ENCODE measurements around the gene LFNG. TPM values are rescaled to one million over a fixed set of nuclear protein-coding genes. Genes with fewer than 3 reads are reported as not detected.

LFNG gene
- total and polyA plus RNA-seq, 2 of the 13 experiments (the other 11 are each of a cell fraction or from before 2014, with no cell fraction given): 0.44 to 1.5 TPM

DNA sequence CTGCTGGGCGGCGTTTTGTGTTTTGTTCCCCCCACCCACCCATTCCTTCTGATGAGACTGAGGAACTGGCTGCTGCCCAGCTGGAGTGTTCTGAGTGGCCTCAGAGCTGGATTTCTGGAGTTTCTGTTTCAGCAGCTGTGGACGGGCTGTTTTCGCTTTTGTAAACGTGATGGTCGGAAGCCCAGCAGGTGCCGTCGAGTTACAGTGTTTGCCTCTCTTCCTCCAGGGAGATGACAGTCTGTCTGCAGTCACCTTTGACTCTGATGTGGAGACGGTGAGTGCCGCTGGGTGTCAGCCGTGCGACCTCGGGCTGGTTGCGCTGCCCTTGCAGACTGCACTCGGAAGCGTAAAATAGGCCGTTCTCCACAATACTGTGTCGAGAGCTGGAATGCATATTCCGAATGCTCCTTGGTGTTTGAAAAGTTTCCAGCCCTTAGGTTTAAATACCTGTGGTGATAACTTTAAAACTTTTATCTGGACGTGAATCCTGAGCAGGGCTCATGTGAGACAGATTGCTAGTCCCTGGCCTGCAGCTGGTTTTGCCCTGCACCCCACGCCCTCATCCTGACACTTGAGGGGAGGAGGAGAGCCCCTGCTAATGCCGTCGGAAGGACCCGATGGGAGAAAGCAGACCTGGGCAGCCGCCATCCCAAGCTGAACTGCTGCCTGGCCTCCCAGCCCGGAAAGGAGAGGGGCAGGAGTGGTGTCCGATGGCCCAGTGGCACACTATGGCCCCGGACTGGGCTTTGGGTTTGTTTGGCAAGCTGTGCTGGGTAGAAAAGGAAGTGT lies 47.5 kb downstream of the LFNG start (continued):
- TF ChIP-seq MAX (IDR thresholded peaks at IDR 0.05) (no peak), ZNF788 (CRISPR knock-in tag; IDR thresholded peaks at IDR 0.05; ENCODE audit: borderline replicate concordance) (peak; percentile 37; the same call in 1 of the 2 replicates), SIN3A (IDR thresholded peaks at IDR 0.05; ENCODE audit: borderline replicate concordance, low read depth, low read length) (no peak), NR2F6 (IDR thresholded peaks at IDR 0.05) (no peak), NR2F6 (CRISPR knock-in tag; IDR thresholded peaks at IDR 0.05) (peak; percentile 78), CHCHD3 (CRISPR knock-in tag; IDR thresholded peaks at IDR 0.05) (0 out of 2 replicates have a peak, but pooled peaks have one; percentile 34), SOX5 (CRISPR knock-in tag; IDR thresholded peaks at IDR 0.05; ENCODE audit: borderline replicate concordance) (0 out of 2 replicates have a peak, but pooled peaks have one; percentile 12), ZNF747 (CRISPR knock-in tag; IDR thresholded peaks at IDR 0.05; ENCODE audit: borderline replicate concordance) (no peak), SRY (CRISPR knock-in tag; IDR thresholded peaks at IDR 0.05) (no peak), ZNF17 (CRISPR knock-in tag; IDR thresholded peaks at IDR 0.05) (no peak), ZNF619 (CRISPR knock-in tag; IDR thresholded peaks at IDR 0.05) (no peak), IKZF4 (CRISPR knock-in tag; IDR thresholded peaks at IDR 0.05; ENCODE audit: borderline replicate concordance, low read depth, not compliant biosample characterization) (peak; percentile 49), ZFYVE20 (CRISPR knock-in tag; IDR thresholded peaks at IDR 0.05; ENCODE audit: borderline replicate concordance, low read depth) (no peak), PHB2 (IDR thresholded peaks at IDR 0.05; ENCODE audit: partially characterized antibody) (no peak), ZNF256 (CRISPR knock-in tag; conservative IDR thresholded peaks at IDR 0.05) (no peak), TRIM24 (CRISPR knock-in tag; IDR thresholded peaks at IDR 0.05) (no peak), KDM5B (CRISPR knock-in tag; IDR thresholded peaks at IDR 0.05; ENCODE audit: borderline replicate concordance) (peak; percentile 70; the same call in 1 of the 2 replicates), ZSCAN30 (CRISPR knock-in tag; IDR thresholded peaks at IDR 0.05) (no peak), ZNF564 (CRISPR knock-in tag; IDR thresholded peaks at IDR 0.05) (no peak), KDM4B (CRISPR knock-in tag; IDR thresholded peaks at IDR 0.05) (no peak), ZNF749 (CRISPR knock-in tag; IDR thresholded peaks at IDR 0.05; ENCODE audit: borderline replicate concordance) (no peak), ZNF160 (CRISPR knock-in tag; IDR thresholded peaks at IDR 0.05) (no peak)
- TF ChIP-seq, protein P1, sequence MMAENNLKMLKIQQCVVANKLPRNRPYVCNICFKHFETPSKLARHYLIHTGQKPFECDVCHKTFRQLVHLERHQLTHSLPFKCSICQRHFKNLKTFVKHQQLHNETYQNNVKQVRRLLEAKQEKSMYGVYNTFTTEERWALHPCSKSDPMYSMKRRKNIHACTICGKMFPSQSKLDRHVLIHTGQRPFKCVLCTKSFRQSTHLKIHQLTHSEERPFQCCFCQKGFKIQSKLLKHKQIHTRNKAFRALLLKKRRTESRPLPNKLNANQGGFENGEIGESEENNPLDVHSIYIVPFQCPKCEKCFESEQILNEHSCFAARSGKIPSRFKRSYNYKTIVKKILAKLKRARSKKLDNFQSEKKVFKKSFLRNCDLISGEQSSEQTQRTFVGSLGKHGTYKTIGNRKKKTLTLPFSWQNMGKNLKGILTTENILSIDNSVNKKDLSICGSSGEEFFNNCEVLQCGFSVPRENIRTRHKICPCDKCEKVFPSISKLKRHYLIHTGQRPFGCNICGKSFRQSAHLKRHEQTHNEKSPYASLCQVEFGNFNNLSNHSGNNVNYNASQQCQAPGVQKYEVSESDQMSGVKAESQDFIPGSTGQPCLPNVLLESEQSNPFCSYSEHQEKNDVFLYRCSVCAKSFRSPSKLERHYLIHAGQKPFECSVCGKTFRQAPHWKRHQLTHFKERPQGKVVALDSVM (CRISPR knock-in tag; IDR thresholded peaks at IDR 0.05): peak; percentile 23; the same call in 1 of the 2 replicates
- TF ChIP-seq, protein P2, sequence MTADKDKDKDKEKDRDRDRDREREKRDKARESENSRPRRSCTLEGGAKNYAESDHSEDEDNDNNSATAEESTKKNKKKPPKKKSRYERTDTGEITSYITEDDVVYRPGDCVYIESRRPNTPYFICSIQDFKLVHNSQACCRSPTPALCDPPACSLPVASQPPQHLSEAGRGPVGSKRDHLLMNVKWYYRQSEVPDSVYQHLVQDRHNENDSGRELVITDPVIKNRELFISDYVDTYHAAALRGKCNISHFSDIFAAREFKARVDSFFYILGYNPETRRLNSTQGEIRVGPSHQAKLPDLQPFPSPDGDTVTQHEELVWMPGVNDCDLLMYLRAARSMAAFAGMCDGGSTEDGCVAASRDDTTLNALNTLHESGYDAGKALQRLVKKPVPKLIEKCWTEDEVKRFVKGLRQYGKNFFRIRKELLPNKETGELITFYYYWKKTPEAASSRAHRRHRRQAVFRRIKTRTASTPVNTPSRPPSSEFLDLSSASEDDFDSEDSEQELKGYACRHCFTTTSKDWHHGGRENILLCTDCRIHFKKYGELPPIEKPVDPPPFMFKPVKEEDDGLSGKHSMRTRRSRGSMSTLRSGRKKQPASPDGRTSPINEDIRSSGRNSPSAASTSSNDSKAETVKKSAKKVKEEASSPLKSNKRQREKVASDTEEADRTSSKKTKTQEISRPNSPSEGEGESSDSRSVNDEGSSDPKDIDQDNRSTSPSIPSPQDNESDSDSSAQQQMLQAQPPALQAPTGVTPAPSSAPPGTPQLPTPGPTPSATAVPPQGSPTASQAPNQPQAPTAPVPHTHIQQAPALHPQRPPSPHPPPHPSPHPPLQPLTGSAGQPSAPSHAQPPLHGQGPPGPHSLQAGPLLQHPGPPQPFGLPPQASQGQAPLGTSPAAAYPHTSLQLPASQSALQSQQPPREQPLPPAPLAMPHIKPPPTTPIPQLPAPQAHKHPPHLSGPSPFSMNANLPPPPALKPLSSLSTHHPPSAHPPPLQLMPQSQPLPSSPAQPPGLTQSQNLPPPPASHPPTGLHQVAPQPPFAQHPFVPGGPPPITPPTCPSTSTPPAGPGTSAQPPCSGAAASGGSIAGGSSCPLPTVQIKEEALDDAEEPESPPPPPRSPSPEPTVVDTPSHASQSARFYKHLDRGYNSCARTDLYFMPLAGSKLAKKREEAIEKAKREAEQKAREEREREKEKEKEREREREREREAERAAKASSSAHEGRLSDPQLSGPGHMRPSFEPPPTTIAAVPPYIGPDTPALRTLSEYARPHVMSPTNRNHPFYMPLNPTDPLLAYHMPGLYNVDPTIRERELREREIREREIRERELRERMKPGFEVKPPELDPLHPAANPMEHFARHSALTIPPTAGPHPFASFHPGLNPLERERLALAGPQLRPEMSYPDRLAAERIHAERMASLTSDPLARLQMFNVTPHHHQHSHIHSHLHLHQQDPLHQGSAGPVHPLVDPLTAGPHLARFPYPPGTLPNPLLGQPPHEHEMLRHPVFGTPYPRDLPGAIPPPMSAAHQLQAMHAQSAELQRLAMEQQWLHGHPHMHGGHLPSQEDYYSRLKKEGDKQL (CRISPR knock-in tag; IDR thresholded peaks at IDR 0.05; ENCODE audit: low read depth): no peak

All from HepG2 (cell line).